HepG2 (cell line): ENCODE data around the gene MCU. TPM values are rescaled to one million over a fixed set of nuclear protein-coding genes. Genes with fewer than 3 reads are reported as not detected.

ENCODE experiments used
- ATAC-seq: fragments of 200-7000 bp; cut with Tn5 transposase; 3 replicates; pipeline ENCODE4 v1.9.1; 2020; ENCODE audit warnings: mild to moderate bottlenecking, moderate library complexity
- BruUV-seq: library from RNA; stranded (reverse); fragments of 400-500 nt; replicated peaks from 2 replicates; lab custom pipeline; 2021; lab: Mats Ljungman, UMichigan
- CTCF ChIA-PET: fragments of 300-600 bp; formaldehyde crosslinking; extraction: SDS; loops from one replicate; lab custom pipeline; 2021; ENCODE audit warnings: low total read pairs, inconsistent platforms, low intra/inter-chr PET ratio; lab: Yijun Ruan, JAX
- POLR2A ChIA-PET: fragments of 350-600 bp; sonication (Branson Sonifier 250); formaldehyde crosslinking; loops from one replicate; lab custom pipeline; 2020; ENCODE audit warnings: antibody characterized with exemption, inconsistent platforms; lab: Yijun Ruan, JAX
- DNase-seq: peaks from one replicate; pipeline ENCODE4 v3.0.0-alpha.2; 2015; ENCODE audit warnings: low spot score
- FAIRE-seq: peaks from 3 replicates; lab custom pipeline; 2011; peaks lifted over from hg19 to GRCh38; lab: Jason Lieb, UNC
- H2AFZ ChIP-seq: one replicate; pipeline ENCODE4 v1.6.1; 2011; ENCODE audit warnings: low read length, inconsistent platforms
- H3K27ac ChIP-seq: fragments of 300-600 bp; 3 replicates; pipeline ENCODE4 v1.8.0; 2011; ENCODE audit warnings: mixed run types, mild to moderate bottlenecking, mixed read lengths, low read length, inconsistent platforms; ENCODE audit not compliant: insufficient read depth; ENCODE audit errors: extremely low read length
- H3K27me3 ChIP-seq, 2 experiments: fragments of 200-600 bp in 1 of 2; 2 replicates in 1 of 2; 3 replicates in 1 of 2; pipeline versions ENCODE4 v1.6.0 to v1.8.0; 2011; ENCODE audit warnings: low read length in 2 of 2, mild to moderate bottlenecking in 2 of 2, moderate library complexity in 2 of 2, inconsistent platforms in 1 of 2; ENCODE audit not compliant: insufficient read depth in 2 of 2, control insufficient read depth in 1 of 2
- H3K36me3 ChIP-seq, 2 experiments: fragments of 200-600 bp in 1 of 2; replicated peaks in 1 of 2; 2 replicates in 1 of 2; 3 replicates in 1 of 2; pipeline versions ENCODE4 v1.5.1 to v1.8.0; 2011; ENCODE audit warnings: low read length in 2 of 2, inconsistent platforms in 1 of 2; ENCODE audit not compliant: insufficient read depth in 2 of 2, control insufficient read depth in 1 of 2
- H3K4me1 ChIP-seq: 2 replicates; pipeline ENCODE4 v1.5.1; 2012; ENCODE audit warnings: low read length, inconsistent platforms; ENCODE audit not compliant: insufficient read depth
- H3K4me2 ChIP-seq: 2 replicates; pipeline ENCODE4 v1.6.0; 2011; ENCODE audit warnings: low read depth, low read length, inconsistent platforms
- H3K4me3 ChIP-seq, 3 experiments: fragments of 200-600 bp in 1 of 3; sonication (generic), shearing (Covaris generic) in 1 of 3; replicated peaks in 1 of 3; 2 replicates each; pipeline ENCODE4 v1.5.1; 2011 to 2016; ENCODE audit warnings: low read length in 3 of 3, inconsistent platforms in 2 of 3, low read depth in 2 of 3, mild to moderate bottlenecking in 2 of 3, control low read depth in 1 of 3, mixed read lengths in 1 of 3; ENCODE audit not compliant: insufficient read depth in 1 of 3
- H3K79me2 ChIP-seq: one replicate; pipeline ENCODE4 v1.6.1; 2011; ENCODE audit warnings: low read length, inconsistent platforms; ENCODE audit not compliant: insufficient read depth
- H3K9ac ChIP-seq: 2 replicates; pipeline ENCODE4 v1.6.0; 2011; ENCODE audit warnings: mild to moderate bottlenecking, low read depth, low read length, inconsistent platforms; ENCODE audit not compliant: insufficient read depth
- H3K9me3 ChIP-seq: 2 replicates; pipeline ENCODE4 v1.5.1; 2012; ENCODE audit warnings: mild to moderate bottlenecking, low read length
- H4K20me1 ChIP-seq: 2 replicates; pipeline ENCODE4 v1.6.0; 2011; ENCODE audit warnings: inconsistent platforms, mild to moderate bottlenecking, low read length, moderate library complexity; ENCODE audit not compliant: insufficient read depth
- CERS6 ChIP-seq: sonication (generic); formaldehyde crosslinking; IDR thresholded peaks from 2 replicates; pipeline ENCODE4 v1.5.0; 2020; ENCODE audit warnings: missing genetic modification reagents
- FOXP1 ChIP-seq, 2 experiments: fragments of 450-650 bp in 1 of 2; IDR thresholded peaks; 2 replicates each; pipeline ENCODE4 v1.6.1; 2017 to 2018; ENCODE audit warnings: antibody characterized with exemption in 1 of 2
- GLMP ChIP-seq: sonication (generic); formaldehyde crosslinking; IDR thresholded peaks from 2 replicates; pipeline ENCODE4 v1.9.0; 2021; ENCODE audit warnings: missing genetic modification reagents, mild to moderate bottlenecking, borderline replicate concordance
- HOXA5 ChIP-seq: sonication (generic); formaldehyde crosslinking; IDR thresholded peaks from 2 replicates; pipeline ENCODE4 v1.4.0; 2020; ENCODE audit warnings: missing genetic modification reagents
- LRRFIP1 ChIP-seq: sonication (generic); formaldehyde crosslinking; conservative IDR thresholded peaks from 2 replicates; pipeline ENCODE4 v1.4.0; 2020; ENCODE audit warnings: missing genetic modification reagents
- NCOA2 ChIP-seq: sonication (generic); formaldehyde crosslinking; IDR thresholded peaks from 2 replicates; pipeline ENCODE4 v1.8.0; 2022; ENCODE audit warnings: inconsistent platforms
- NR0B2 ChIP-seq: sonication (generic); formaldehyde crosslinking; IDR thresholded peaks from 2 replicates; pipeline ENCODE4 v1.4.0; 2020; ENCODE audit warnings: mild to moderate bottlenecking, missing genetic modification reagents
- RBM22 ChIP-seq: fragments of 200-400 bp; formaldehyde crosslinking; optimal IDR thresholded peaks from 2 replicates; pipeline ENCODE3; 2017; ENCODE audit warnings: mild to moderate bottlenecking, low read length, moderate library complexity
- ZBTB4 ChIP-seq: sonication (generic); formaldehyde crosslinking; IDR thresholded peaks from 2 replicates; pipeline ENCODE4 v1.4.0; 2020; ENCODE audit warnings: missing genetic modification reagents, mild to moderate bottlenecking, borderline replicate concordance
- ZNF256 ChIP-seq: sonication (generic); formaldehyde crosslinking; conservative IDR thresholded peaks from 2 replicates; pipeline ENCODE4 v1.4.0; 2020; ENCODE audit warnings: missing genetic modification reagents
- ZNF329 ChIP-seq: sonication (generic); formaldehyde crosslinking; IDR thresholded peaks from 2 replicates; pipeline ENCODE4 v1.9.0; 2021; ENCODE audit warnings: low read depth, mild to moderate bottlenecking, missing genetic modification reagents
- ZNF496 ChIP-seq: sonication (generic); formaldehyde crosslinking; IDR thresholded peaks from 2 replicates; pipeline ENCODE4 v1.8.1; 2023; ENCODE audit warnings: mild to moderate bottlenecking, moderate library complexity, missing genetic modification reagents; ENCODE audit not compliant: insufficient replicate concordance
- ZNF614 ChIP-seq: IDR thresholded peaks from 2 replicates; pipeline ENCODE4 v1.6.1; 2018; ENCODE audit warnings: missing biosample characterization, missing genetic modification reagents, inconsistent platforms, borderline replicate concordance
- ZZZ3 ChIP-seq: sonication (generic); formaldehyde crosslinking; IDR thresholded peaks from 2 replicates; pipeline ENCODE4 v1.4.0; 2020; ENCODE audit warnings: missing genetic modification reagents, mild to moderate bottlenecking, borderline replicate concordance
- WGBS: methylation state at CpG from one replicate; pipeline ENCODE4 v1.1.6; 2017; ENCODE audit warnings: low lambda C conversion rate; 5-methylcytosine and 5-hydroxymethylcytosine counted together
- in situ Hi-C: cut with HindIII; loops from 2 replicates; pipeline ENCODE4 v1.10.0; 2017; ENCODE audit warnings: low pct_unique_long_range_greater_than_20kb; ENCODE audit not compliant: extremely low pct_ligation_motif_present
- intact Hi-C: fragments of 100-400 bp; cut with micrococcal nuclease; formaldehyde crosslinking; loops from one replicate; pipeline ENCODE4 v1.10.0; 2022; ENCODE audit not compliant: unreplicated experiment
- polyA plus RNA-seq, 8 experiments: library from polyadenylated mRNA; depleted of rRNA in 3 of 8; stranded (reverse) in 7 of 8; unstranded in 1 of 8; fragments of >200 nt; fragmentation: Illumina TruSeq in 4 of 8; extraction: Trizol in 4 of 8; gene quantifications; 2 replicates each; pipeline versions ENCODE4 v1.2.1 to v1.2.3, GENCODE V29; 2011 to 2016; ENCODE audit warnings: low read depth in 4 of 8, missing spikeins in 1 of 8, mixed read lengths in 1 of 8; ENCODE audit not compliant: insufficient read depth in 1 of 8
- total RNA-seq, 5 experiments: library from RNA; depleted of rRNA; stranded (reverse); fragments of >200 nt; fragmentation: Illumina TruSeq; extraction: Trizol; gene quantifications; 2 replicates each; pipeline ENCODE4 v1.2.3, GENCODE V29; 2016; ENCODE audit warnings: low read depth in 1 of 5

MCU gene
- total and polyA plus RNA-seq, 2 of the 13 experiments (the other 11 are each of a cell fraction or from before 2014, with no cell fraction given): 25.9 to 64.5 TPM

- TF ChIP-seq RBM22 (no peak), LRRFIP1 (no peak), ZNF496 (CRISPR knock-in tag) (no peak), CERS6 (no peak), ZZZ3 (CRISPR knock-in tag) (no peak)
These were observed 158.9 kb downstream of the MCU start (continued) for GRCh38 chr10:72850861-72851260.

GRCh38 chr10:72851509-72851908 is 159.6 kb downstream of the MCU start:
- Histone ChIP-seq H2AFZ (no peak overlapping the region), H3K36me3 (no peaks in the 10 kb centered on the region), H3K4me1 (no peaks in the 10 kb centered on the region), H3K27me3 (no peaks in the 10 kb centered on the region), H3K4me3 (no peak overlapping the region), H4K20me1 (no peaks in the 10 kb centered on the region), H3K79me2 (no peaks in the 10 kb centered on the region), H3K9ac (no peak overlapping the region), H3K27ac (no peak overlapping the region), H3K4me2 (no peak overlapping the region), H3K9me3 (peaks cover 5% of the 10 kb centered on the region; the same call in 1 of the 2 replicates)
- CTCF ChIA-PET: no interaction called here
- DNase-seq (no peak), ATAC-seq (no peak), FAIRE-seq (no peak)
- POLR2A ChIA-PET: no interaction called here
- intact Hi-C loops: no loop called here
- WGBS: 88% methylated on average over 1 of the region's 1 CpG
- no TSS peak for BruUV-seq
- in situ Hi-C loops: no loop called here
- TF ChIP-seq HOXA5 (CRISPR knock-in tag) (no peak), NCOA2 (CRISPR knock-in tag) (no peak), ZNF614 (CRISPR knock-in tag) (no peak), GLMP (CRISPR knock-in tag) (no peak), ZNF256 (CRISPR knock-in tag) (no peak), ZNF329 (CRISPR knock-in tag) (no peak), FOXP1 (IDR thresholded peaks at IDR 0.05) (no peak), FOXP1 (CRISPR knock-in tag; IDR thresholded peaks at IDR 0.05) (no peak), ZBTB4 (CRISPR knock-in tag) (no peak), NR0B2 (CRISPR knock-in tag) (no peak)
